Measurements from ENCODE around the gene B4GAT1.

DNA sequence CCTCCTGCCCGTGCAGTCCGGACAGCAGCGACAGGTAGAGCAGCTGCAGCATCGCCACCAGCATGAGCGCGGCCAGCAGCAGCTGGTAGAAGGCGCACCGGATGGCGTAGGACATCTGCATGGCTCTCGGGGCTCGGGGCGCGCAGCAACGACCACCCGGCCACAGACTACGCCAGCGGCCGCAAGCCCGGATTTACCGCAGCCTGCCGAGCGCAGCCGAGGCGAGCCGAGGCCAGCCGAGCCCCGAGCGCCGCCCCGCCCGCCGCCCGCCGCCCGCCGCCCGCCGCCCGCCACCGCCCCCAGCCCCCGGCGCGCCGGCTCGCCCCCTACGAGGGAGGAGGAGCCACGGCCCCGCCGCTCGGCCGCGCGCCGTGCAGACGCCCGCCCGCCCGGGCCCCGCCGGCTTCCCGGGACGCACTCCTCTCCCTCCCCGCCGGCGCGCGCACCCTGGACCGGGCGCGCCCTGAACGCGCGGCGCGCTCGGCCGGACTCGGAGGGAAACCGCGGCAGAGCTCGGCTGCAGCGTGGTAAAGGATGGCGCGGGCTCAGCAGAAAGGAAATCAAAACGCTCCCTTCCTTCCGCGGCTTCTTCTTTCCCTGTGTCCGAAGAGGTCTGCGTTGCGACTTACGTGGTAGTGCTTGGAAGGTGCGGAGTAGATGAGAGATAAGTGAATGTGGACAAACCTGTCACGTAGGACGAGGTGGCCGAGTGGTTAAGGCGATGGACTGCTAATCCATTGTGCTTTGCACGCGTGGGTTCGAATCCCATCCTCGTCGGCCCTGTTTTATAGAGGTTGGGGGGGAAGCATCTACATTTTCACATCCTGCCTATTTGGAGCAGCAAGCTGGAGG is at the start of gene B4GAT1:
- TF ChIP-seq POLR2A (IDR thresholded peaks at IDR 0.05; ENCODE audit: low read depth, low read length) (peak; percentile 67; the same call in 1 of the 2 replicates), POLR2AphosphoS5 (IDR thresholded peaks at IDR 0.05; ENCODE audit: low read depth, low read length) (peak; percentile 14; the same call in 1 of the 2 replicates)

Data from GM12892 (cell line).